ENCODE measurements around the gene FFAR2. TPM values are rescaled to one million over a fixed set of nuclear protein-coding genes. Genes with fewer than 3 reads are reported as not detected.
"Not testable (repeated sequence)": the region's sequence is repeated elsewhere in the genome, so short reads cannot be mapped to it uniquely, and the experiment has no call there.

Gene FFAR2
- total and polyA plus RNA-seq, 10 donors: 0.89 to 53.5 (median 9.7) TPM

- no peaks in the 10 kb centered on the region for H3K9me3 ChIP-seq
- H3K4me3 ChIP-seq: peak overlapping the region in 1 of 8 donors; percentile 38
- 43 to 61% (median 51%) methylated on average over 14 of the region's 14 CpGs for WGBS, 5 donors
- peaks cover 0 to 5% (median 0%) of the 10 kb centered on the region in 7 donors for H3K27me3 ChIP-seq (replicated peaks in 1 of 7)
- H3K36me3 ChIP-seq: no peaks in the 10 kb centered on the region
- peak; percentile 47 to 74 (median 63) for TF ChIP-seq POLR2AphosphoS5 (IDR thresholded peaks at IDR 0.05)
- no peak for TF ChIP-seq POLR2A (IDR thresholded peaks at IDR 0.05)
- TF ChIP-seq CTCF (IDR thresholded peaks at IDR 0.05 in 8 of 11, conservative IDR thresholded peaks at IDR 0.05 in 3 of 11): no peak
- H3K27ac ChIP-seq: peak overlapping the region in 7 of 8 donors; percentile 57 to 86 (median 70)
- peaks cover 52 to 93% (median 80%) of the 10 kb centered on the region in 6 donors for H3K4me1 ChIP-seq
- intact Hi-C loops (cut with DNase I; ENCODE audit: low total_unique reads): no loop called here
- DNase-seq: peak; percentile 80
These were observed 11.5 kb downstream of the FFAR2 start for GRCh38 chr19:35459414-35460082.

GRCh38 chr19:35460608-35461007 lies 12.6 kb downstream of the FFAR2 start:
- no peak for DNase-seq
- peak overlapping the region in 4 of 8 donors; percentile 38 to 86 (median 81) for H3K27ac ChIP-seq
- peaks cover 49 to 86% (median 77%) of the 10 kb centered on the region in 6 donors for H3K4me1 ChIP-seq
- H3K36me3 ChIP-seq: no peaks in the 10 kb centered on the region
- H3K9me3 ChIP-seq: no peaks in the 10 kb centered on the region
- intact Hi-C loops (cut with DNase I; ENCODE audit: low total_unique reads): no loop called here
- H3K27me3 ChIP-seq (replicated peaks in 1 of 7): peaks cover 0 to 6% (median 0%) of the 10 kb centered on the region in 7 donors
- WGBS, 5 donors: 60 to 81% (median 65%) methylated on average over 10 of the region's 10 CpGs
- no peak overlapping the region for H3K4me3 ChIP-seq
- no peak for TF ChIP-seq POLR2A (IDR thresholded peaks at IDR 0.05)
- no peak for TF ChIP-seq POLR2AphosphoS5 (IDR thresholded peaks at IDR 0.05)
- no peak for TF ChIP-seq CTCF (IDR thresholded peaks at IDR 0.05 in 8 of 11, conservative IDR thresholded peaks at IDR 0.05 in 3 of 11)

- DNase-seq: no peak
These were observed 13.0 kb downstream of the FFAR2 start for GRCh38 chr19:35461060-35461459.

GRCh38 chr19:35461788-35462187 lies 13.7 kb downstream of the FFAR2 start:
- H3K4me3 ChIP-seq; H3K9me3 ChIP-seq; H3K36me3 ChIP-seq; intact Hi-C loops (cut with DNase I; ENCODE audit: low total_unique reads); H3K27me3 ChIP-seq (replicated peaks in 1 of 7); DNase-seq: not testable (repeated sequence)
- H3K27ac ChIP-seq: peak overlapping the region in 7 of 8 donors; percentile 61 to 86 (median 72)
- H3K4me1 ChIP-seq: peaks cover 49 to 75% (median 70%) of the 10 kb centered on the region in 6 donors

More at GRCh38 chr19:35461060-35461459, 13.0 kb downstream of the FFAR2 start:
- Histone ChIP-seq H3K4me3 (no peak overlapping the region), H3K4me1 (peaks cover 49 to 82% (median 74%) of the 10 kb centered on the region in 6 donors), H3K9me3 (no peaks in the 10 kb centered on the region), H3K27me3 (replicated peaks in 1 of 7) (peaks cover 0 to 6% (median 0%) of the 10 kb centered on the region in 7 donors), H3K27ac (peak overlapping the region in 4 of 8 donors; percentile 38 to 86 (median 81)), H3K36me3 (no peaks in the 10 kb centered on the region)
- intact Hi-C loops (cut with DNase I; ENCODE audit: low total_unique reads): no loop called here
- TF ChIP-seq CTCF (IDR thresholded peaks at IDR 0.05 in 8 of 11, conservative IDR thresholded peaks at IDR 0.05 in 3 of 11): no peak
- TF ChIP-seq POLR2A (IDR thresholded peaks at IDR 0.05): no peak
- no peak for TF ChIP-seq POLR2AphosphoS5 (IDR thresholded peaks at IDR 0.05)
- WGBS, 5 donors: 73 to 80% (median 75%) methylated on average over 9 of the region's 9 CpGs

Data from spleen (tissue), 11 donors.